MG63 (cell line): ENCODE measurements around the gene MRAP. TPM values are rescaled to one million over a fixed set of nuclear protein-coding genes. Genes with fewer than 3 reads are reported as not detected.

Experiments used
- DNase-seq: peaks from one replicate; pipeline ENCODE4 v3.0.0-alpha.2; 2020
- H3K27me3 ChIP-seq: fragments of 250-450 bp; sonication (Bioruptor Pico); 2 replicates; pipeline ENCODE4 v1.5.1; 2020; ENCODE audit warnings: mild to moderate bottlenecking, moderate library complexity
- H3K36me3 ChIP-seq: fragments of 250-450 bp; sonication (Bioruptor Pico); 2 replicates; pipeline ENCODE4 v1.5.1; 2020; ENCODE audit warnings: mild to moderate bottlenecking, moderate library complexity
- H3K4me3 ChIP-seq: fragments of 250-450 bp; sonication (Bioruptor Pico); 2 replicates; pipeline ENCODE4 v1.5.1; 2020; ENCODE audit warnings: mild to moderate bottlenecking, moderate library complexity
- H3K9me3 ChIP-seq: fragments of 250-450 bp; sonication (Bioruptor Pico); 2 replicates; pipeline ENCODE4 v1.5.1; 2020; ENCODE audit warnings: mild to moderate bottlenecking, moderate library complexity
- total RNA-seq: library from RNA; depleted of rRNA; stranded (reverse); fragments of >200 nt; shearing (Covaris generic); gene quantifications from 2 replicates; pipeline ENCODE4 v1.2.3, GENCODE V29; 2014; ENCODE audit warnings: low replicate concordance; rRNA removed

The MRAP gene
- total RNA-seq, 1 experiment from 2014 or later: not detected

GRCh38 chr21:32350981-32351380 lies 52.3 kb downstream of the MRAP start:
- Histone ChIP-seq H3K27me3 (no peaks in the 10 kb centered on the region), H3K9me3 (no peaks in the 10 kb centered on the region), H3K36me3 (peaks cover 94% of the 10 kb centered on the region), H3K4me3 (no peak overlapping the region)
- no peak for DNase-seq

- no peaks in the 10 kb centered on the region for H3K9me3 ChIP-seq
- no peak overlapping the region for H3K4me3 ChIP-seq
- H3K36me3 ChIP-seq: peaks cover 94% of the 10 kb centered on the region
- H3K27me3 ChIP-seq: no peaks in the 10 kb centered on the region
- DNase-seq: no peak
Measured at GRCh38 chr21:32351428-32351827, 52.8 kb downstream of the MRAP start.

- no peak for DNase-seq
- no peak overlapping the region for H3K4me3 ChIP-seq
- no peaks in the 10 kb centered on the region for H3K27me3 ChIP-seq
- peaks cover 91% of the 10 kb centered on the region for H3K36me3 ChIP-seq
- H3K9me3 ChIP-seq: no peaks in the 10 kb centered on the region
Measured at GRCh38 chr21:32352526-32352925, 53.9 kb downstream of the MRAP start.

- DNase-seq: no peak
- no peak overlapping the region for H3K4me3 ChIP-seq
- H3K36me3 ChIP-seq: peaks cover 89% of the 10 kb centered on the region
- H3K27me3 ChIP-seq: no peaks in the 10 kb centered on the region
- no peaks in the 10 kb centered on the region for H3K9me3 ChIP-seq
Measured at GRCh38 chr21:32353002-32353711, 54.5 kb downstream of the MRAP start.

DNA sequence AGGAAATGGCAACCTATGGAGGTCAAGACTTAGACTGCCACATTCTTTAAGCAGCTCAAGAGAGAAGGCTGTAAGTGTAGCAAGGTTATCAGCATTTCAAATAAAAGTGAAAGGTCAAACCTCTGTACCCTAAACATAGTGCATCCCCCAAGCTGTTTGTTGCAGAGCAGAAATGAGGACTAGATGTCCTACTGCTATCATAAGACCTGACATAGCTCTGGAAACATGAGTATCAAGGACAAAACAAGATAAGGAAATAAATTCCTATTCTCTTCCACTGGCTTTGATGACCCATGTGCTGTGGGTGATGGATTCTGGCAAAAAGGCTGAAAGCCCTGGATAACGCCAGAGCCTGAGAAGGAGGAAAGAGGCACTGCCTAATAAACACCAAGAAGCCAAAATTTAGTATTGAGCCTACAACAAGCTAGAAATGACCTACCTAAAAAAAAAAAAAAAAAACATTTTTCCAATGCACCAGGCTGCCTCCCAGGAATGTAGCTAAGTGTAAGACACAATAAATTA lies 58.3 kb downstream of the MRAP start:
- no peak for DNase-seq
- Histone ChIP-seq H3K4me3 (no peak overlapping the region), H3K9me3 (no peaks in the 10 kb centered on the region), H3K36me3 (peaks cover 88% of the 10 kb centered on the region), H3K27me3 (no peaks in the 10 kb centered on the region)

- Histone ChIP-seq H3K9me3 (no peaks in the 10 kb centered on the region), H3K27me3 (no peaks in the 10 kb centered on the region), H3K36me3 (peaks cover 72% of the 10 kb centered on the region), H3K4me3 (no peak overlapping the region)
- DNase-seq: no peak
Measured at GRCh38 chr21:32359719-32360260, 61.1 kb downstream of the MRAP start.

DNA sequence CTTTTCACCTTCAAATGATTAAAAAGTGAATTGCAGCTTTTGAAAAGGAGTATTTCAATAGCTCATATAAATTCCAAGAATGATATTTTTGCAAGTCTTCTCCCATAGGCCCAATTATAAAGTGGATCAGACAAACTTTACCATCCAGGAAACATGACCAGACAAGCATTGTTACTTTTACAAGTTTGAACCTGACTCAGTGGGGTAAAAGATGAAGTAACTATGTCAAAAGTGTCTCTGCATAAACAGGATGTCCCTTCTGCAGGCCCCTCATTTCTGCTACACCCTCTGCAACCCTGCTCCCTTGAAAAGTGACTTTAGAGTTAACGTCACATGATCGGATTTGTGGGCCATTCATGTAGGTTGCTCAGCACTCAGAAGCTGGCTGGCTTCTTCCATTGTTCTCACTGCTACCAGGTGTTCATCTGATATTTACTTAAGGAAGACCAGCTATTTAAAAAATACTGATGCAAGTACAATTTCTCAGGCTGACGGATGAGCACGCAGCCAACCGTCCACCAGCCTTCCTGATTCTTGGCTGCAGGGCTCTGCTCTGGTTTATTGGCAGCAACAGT lies 61.8 kb downstream of the MRAP start:
- H3K9me3 ChIP-seq: no peaks in the 10 kb centered on the region
- H3K4me3 ChIP-seq: no peak overlapping the region
- H3K36me3 ChIP-seq: peaks cover 69% of the 10 kb centered on the region
- no peaks in the 10 kb centered on the region for H3K27me3 ChIP-seq
- DNase-seq: no peak

Other genes starting within 250 kb of the MRAP start
- gene MIS18A, start 19.8 kb upstream of the MRAP start, total RNA-seq: 14.9 and 20.6 TPM in 2 replicates
- gene URB1, start 94.2 kb downstream of the MRAP start, total RNA-seq: 14.1 and 15.9 TPM in 2 replicates
- not detected in 2 replicates for gene EVA1C, start 113.9 kb downstream of the MRAP start, total RNA-seq